Embryonic facial prominence (tissue), 1 donor: ENCODE data around the gene NOMO2.
"Not testable (repeated sequence)": the region's sequence is repeated elsewhere in the genome, so short reads cannot be mapped to it uniquely, and the experiment has no call there.

Experiments used
- DNase-seq: peaks from one replicate; pipeline ENCODE4 v3.0.0-alpha.2; 2016; ENCODE audit errors: extremely low spot score

Gene NOMO2

DNA sequence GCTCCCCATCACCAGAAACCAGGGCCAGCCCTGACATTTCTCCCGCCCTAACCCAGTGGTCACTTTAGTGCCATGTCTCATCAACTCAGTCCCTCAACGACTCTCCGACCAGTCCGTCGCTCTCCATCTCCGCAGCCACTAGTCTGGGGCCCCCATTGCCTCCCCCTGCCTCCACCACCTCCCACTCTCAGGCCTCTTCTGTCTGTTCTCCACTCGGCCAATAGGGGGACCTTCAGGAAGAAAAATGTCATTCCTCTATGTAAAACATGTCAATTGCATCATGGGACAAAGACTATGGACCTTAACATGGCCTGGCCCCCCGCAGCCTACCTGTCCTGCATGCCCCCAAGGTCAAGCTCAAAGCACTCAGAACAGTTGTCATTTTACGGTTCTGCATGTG is 39.3 kb downstream of the NOMO2 start:
- DNase-seq = not testable (repeated sequence)

DNA sequence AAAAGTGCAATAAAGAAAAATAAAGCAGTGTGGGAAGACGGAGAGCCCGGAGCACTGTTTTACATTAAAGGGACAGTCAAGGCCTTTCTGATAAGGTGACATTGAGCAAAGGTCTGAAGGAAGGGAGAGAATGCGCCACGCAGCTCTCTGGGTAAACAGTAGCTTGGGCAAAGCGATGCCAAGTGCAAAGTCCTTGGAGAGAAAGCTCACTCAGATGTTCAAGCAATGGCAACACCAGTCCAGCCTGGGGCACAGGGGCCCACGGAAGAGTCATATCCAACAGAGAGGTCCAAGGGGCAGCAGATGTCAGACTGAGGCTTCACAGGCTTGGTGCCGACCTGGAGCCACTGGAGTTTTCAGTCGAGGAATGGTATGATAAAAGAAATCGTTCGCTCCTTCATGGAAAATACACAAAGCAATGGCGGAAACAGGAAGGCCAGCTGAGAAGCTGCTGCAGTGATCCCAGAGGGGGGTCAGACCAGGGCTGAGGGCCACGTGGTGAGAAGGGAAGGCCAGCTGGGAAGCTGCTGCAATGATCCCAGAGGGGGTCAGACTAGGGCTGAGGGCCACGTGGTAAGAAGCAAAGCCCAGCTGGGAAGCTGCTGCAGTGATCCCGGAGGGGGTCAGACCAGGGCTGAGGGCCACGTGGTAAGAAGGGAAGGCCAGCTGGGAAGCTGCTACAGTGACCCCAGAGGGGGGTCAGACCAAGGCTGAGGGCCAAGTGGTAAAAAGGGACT is 40.3 kb downstream of the NOMO2 start:
- DNase-seq = not testable (repeated sequence)

DNA sequence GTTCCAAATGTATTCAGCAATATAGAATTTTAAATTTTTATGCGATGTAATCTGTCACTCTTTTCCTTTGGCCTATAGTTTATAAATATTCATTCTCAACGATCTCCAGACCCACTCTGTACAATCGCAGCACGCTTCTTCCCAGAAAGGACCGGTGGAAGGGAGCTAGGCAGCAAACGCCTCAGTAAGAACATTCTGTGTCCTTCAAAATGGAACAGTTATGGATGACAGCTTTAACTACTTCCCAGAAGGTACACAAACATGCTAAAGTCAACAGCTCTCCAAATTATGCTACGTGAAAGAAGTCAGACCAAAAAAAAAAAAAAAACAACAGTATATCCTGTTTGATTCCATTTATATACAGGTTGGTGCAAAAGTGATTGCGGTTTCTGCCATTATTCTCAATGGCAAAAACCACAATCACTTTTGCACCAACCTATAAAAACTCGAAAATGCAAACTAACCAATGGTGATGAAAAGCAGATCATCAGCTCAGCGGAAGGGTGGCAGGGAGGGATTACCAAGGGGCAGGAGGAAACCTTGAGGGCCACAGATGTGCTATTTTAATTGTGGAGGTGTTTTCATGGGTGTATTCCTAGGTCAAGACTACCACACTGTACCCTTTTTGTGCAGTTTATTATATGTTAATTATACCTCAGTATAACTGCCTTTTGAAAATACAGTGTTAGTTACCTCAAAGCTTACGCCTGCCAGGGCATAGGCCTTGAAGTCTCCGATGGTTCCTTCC is 43.2 kb downstream of the NOMO2 start:
- not testable (repeated sequence) for DNase-seq

DNA sequence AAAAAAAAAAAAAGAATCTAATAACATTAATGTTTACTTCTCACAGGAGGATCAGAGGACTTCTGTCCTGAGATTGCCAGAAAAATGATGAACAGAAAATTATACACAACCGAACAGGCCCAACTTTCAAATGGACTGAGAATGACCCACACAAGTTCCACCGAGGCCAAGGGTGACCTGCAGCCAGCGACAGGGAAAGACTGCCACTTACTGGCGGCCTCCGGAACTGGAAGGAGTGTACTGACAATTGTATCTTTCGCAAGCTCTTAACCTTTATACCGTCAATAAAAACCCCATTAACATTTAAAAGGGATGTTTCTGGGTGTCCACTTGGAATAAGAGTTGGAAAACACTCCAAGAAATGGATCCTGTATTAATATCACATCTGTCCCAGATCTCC is 63.5 kb downstream of the NOMO2 start:
- DNase-seq = not testable (repeated sequence)

DNA sequence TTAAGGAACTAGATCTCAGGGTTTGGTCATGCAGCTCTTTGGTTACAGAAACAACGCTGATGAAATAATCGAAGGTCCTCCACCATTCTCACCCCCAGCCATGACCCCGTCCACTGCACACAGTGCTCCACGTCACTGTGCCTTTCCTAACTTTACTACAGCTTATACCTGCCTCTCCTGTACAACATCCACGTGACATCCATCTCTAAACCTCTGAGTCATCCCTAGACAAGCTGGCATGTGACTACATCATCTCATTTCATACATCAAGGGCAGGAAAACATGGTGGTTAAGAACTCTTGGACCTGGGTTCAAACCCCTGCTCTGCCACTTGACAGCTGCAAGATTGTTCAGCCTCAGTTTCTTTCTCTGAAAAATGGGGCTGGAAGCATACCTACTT is 64.9 kb downstream of the NOMO2 start:
- DNase-seq = not testable (repeated sequence)

DNA sequence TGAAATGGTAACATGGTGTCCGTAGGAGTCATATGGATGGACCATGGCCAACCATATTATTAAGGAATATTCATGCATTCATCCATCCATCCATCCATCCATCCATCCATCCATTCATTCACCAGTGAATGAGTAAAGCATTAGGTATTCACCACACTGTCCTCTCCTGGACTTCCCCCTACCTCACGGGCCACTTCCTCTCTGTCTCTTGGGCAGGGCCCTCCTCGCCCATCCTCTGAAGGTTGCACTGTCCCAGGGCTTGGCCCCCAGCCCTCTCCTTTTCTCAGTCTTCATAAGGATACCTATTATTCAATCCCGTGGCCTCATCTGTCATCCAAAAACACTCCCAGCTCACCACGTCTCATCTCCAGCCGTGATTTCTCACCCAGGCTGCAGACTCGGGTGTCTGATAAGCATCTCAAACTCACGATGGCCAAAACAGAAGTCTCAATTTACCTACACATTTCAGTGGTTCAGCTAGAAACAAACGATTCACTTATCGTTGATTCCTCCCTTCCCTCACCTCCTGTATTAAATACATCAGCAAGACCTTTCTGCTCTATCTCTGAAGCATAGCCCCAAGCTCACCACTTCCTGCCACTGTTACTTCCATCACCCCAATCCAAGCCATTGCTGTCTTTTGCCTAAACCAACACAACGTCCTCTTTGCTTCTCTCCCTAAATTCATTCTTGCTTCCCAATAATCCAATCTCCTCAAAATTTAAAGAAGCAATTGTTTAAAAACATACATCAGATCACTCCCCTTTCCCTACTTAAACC is 69.6 kb downstream of the NOMO2 start:
- DNase-seq = not testable (repeated sequence)

DNA sequence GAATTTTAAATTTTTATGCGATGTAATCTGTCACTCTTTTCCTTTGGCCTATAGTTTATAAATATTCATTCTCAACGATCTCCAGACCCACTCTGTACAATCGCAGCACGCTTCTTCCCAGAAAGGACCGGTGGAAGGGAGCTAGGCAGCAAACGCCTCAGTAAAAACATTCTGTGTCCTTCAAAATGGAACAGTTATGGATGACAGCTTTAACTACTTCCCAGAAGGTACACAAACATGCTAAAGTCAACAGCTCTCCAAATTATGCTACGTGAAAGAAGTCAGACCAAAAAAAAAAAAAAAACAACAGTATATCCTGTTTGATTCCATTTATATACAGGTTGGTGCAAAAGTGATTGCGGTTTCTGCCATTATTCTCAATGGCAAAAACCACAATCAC is 125.9 kb downstream of the NOMO2 start:
- not testable (repeated sequence) for DNase-seq

DNA sequence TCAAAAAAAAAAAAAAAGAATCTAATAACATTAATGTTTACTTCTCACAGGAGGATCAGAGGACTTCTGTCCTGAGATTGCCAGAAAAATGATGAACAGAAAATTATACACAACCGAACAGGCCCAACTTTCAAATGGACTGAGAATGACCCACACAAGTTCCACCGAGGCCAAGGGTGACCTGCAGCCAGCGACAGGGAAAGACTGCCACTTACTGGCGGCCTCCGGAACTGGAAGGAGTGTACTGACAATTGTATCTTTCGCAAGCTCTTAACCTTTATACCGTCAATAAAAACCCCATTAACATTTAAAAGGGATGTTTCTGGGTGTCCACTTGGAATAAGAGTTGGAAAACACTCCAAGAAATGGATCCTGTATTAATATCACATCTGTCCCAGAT is 146.1 kb downstream of the NOMO2 start:
- not testable (repeated sequence) for DNase-seq

DNA sequence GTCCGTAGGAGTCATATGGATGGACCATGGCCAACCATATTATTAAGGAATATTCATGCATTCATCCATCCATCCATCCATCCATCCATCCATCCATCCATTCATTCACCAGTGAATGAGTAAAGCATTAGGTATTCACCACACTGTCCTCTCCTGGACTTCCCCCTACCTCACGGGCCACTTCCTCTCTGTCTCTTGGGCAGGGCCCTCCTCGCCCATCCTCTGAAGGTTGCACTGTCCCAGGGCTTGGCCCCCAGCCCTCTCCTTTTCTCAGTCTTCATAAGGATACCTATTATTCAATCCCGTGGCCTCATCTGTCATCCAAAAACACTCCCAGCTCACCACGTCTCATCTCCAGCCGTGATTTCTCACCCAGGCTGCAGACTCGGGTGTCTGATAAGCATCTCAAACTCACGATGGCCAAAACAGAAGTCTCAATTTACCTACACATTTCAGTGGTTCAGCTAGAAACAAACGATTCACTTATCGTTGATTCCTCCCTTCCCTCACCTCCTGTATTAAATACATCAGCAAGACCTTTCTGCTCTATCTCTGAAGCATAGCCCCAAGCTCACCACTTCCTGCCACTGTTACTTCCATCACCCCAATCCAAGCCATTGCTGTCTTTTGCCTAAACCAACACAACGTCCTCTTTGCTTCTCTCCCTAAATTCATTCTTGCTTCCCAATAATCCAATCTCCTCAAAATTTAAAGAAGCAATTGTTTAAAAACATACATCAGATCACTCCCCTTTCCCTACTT is 152.2 kb downstream of the NOMO2 start:
- not testable (repeated sequence) for DNase-seq

DNA sequence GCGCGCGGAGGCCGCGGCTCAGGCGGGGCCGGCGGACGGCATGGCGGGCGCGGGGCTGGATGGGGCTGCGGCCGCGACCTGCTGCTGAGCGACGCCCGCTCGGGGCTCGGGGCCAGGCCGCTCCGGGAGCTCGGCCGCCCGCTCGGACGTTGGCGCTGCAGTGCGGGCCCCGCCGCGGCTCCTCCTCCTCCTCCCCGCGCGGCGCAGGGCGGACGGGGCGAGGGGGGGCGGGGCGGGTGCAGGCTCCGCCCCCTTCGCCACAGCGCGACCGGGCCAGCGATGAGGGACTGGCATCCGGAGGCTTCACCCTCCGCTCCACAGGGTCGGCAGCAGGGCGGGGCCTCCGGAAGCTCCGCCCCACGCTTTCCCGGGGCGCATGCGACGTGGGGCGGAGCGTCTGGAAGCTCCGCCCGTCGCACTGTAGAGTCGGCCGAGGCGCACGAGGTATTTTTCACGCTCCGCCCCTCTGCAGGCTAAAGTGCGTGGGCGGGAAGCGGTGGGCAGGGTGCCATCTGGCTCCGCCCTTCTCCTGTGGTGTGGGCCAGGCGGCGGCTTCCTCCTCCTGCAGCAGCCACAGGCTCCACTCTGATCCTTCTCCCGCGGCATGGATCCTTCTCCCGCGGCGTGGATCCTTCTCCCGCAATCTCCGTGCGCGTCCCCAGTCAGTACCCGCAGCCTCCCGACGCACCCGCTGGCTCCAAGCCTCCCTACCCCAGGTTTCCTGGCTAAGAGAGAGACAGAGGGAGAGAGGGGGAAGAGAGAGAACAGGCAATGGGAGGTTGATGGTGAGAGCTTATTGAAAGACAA is 159.8 kb downstream of the NOMO2 start:
- DNase-seq = not testable (repeated sequence)

DNA sequence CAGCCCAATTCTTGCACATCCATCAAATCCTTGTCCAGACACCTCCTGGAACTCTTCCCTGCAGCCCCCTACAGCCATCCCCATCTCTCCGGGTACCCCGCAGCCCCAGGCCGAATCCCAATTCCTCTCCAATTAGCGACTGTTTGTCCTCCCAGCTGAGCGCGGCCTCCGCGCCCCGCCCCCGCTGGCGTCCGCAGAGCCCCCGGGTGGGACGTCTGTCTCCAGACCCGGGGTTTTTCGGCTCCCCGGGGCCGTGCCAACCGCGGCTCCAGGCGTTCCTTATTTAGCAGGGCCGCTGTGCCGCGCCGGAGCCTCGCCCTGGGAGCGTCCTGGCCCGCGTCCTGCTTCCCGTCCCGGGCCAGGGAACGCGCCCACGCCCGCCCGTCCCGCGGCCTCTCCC is 160.7 kb downstream of the NOMO2 start:
- not testable (repeated sequence) for DNase-seq

DNA sequence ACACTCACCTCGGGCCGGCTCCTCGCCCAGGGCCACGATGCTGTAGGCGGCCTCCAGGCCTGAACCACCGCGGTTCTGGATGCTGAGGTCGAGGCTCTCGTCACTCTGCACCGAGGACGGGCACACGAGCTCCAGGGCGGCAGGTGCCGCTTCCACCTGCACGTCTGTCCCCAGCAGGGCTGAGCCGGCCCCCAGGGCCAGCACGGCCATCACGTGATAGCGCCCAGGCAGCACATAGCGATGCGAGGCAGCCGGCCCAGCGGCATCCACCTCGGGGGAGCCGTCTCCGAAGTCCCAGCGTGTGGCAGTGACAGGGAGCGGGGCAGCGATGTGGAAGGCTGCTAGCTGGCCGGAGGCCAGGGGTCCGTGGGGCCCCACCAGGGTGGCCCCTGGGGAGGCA is 167.5 kb downstream of the NOMO2 start:
- DNase-seq = not testable (repeated sequence)

DNA sequence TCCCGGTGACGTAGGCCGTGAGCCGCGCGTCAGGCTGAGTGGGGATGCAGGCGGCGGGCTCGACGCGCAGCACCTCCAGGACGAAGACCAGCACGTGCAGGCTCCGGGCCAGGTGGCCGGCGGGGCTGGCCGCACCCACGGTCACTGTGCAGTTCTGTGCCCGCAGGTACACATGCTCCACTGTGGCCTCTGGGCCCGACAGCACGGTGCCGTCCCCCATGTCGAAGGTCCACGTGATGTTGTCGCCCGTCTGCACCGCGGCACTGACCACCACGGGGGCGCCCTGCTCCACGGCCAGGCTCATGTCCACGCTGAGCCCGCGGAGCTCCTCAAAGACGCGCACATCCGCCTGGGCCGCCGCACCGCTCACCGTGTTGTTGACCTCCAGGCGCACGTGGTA is 174.1 kb downstream of the NOMO2 start:
- not testable (repeated sequence) for DNase-seq

DNA sequence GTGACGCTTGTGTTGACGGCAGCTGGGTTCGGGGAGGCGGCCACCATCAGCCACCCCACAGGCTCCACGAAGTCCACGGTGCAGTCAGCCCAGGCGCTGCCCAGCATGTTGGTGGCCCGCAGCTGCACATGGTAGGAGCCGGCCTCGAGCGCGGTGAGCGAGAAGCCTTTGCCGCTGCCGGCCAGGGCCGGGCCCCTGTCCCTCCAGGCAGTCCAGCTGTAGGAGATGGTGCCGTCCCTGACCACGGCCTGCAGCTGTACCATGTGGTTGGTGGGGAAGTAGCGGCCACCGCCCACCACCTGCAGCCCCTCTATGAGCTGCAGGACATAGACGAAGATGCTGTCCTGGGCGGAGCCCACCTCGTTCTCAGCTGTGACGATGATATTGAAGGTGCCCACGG is 175.4 kb downstream of the NOMO2 start:
- not testable (repeated sequence) for DNase-seq

DNA sequence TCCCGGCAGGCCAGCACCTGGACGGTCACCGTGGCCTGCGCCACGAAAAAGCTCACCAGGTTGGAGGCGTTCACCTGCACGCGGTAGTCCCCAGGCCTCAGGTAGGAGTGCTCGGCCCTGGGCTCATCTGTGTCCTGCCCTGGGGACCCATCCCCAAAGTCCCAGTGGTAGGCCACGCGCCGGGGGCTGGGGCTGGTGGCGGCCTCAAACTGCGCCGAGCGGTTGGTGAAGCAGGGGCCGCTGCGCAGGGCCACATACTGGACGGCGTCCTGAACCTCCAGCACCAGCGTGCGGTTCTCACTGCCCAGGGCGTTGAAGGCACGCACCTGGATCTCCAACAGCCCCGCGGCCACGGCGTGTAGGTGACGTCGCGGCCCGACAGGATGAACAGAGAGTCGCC is 176.6 kb downstream of the NOMO2 start:
- not testable (repeated sequence) for DNase-seq

DNA sequence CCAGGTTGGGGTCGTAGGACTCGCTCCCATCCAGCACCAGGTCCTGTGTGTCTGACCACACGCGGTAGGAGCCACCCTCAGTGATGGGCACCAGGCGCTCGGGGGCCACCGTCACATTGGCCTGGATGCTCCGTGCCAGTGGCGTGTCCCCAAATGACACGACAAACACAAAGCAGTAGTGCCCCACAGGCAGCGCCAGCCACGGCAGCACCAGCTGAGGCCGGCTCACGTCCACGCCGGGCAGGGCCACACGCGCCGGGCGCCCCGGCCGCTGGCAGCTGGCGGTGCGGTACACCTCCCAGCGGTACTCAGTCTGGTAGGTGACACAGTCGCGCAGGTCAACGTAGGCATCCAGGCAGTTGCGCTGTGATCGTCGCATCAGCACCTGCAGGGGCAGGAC is 177.0 kb downstream of the NOMO2 start:
- DNase-seq = not testable (repeated sequence)

DNA sequence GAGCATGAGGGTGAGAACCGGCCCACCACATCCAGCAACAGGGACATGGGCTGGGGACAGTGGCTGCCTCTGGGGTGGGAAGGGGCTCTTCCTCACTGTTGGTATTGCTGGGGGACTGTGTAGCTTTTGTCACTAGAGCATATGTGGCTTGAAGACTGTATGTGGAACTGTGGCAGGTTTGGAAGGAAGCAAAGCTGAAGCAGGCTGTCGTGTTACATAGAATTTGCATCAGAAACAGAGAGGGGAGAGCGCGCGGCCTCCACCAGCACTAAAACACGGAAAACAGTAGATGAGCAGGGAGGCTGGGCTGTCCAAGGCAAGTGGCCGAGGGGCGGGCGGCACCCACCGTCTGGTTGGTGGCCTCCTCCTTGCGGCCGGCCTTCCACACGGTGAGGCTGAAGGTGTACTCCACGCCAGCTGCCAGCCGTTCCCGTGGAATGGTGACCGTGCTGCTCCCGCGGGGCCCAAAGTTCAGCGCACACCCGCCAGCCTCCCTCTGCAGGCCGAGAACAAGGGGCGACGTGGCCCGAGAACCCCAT is 177.7 kb downstream of the NOMO2 start:
- not testable (repeated sequence) for DNase-seq

DNA sequence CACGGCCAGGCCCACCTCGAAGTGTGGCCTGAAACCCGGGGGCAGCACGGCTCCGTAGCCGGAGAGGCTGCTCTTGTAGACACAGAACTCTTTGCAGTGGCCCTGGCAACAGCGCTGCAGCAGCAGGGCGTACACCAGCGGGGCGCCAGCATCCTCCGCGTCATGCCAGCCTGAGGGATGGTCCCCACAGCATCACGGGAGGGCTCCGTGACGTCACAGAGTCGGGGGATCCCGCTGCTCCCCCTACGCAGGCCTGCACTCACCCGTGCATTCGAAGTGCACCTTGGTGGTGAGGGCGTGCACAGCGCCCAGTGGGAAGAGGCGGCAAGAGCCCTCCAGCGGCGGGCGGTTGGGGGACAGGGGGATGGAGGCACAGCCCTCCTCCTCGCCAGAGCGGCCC is 179.2 kb downstream of the NOMO2 start:
- DNase-seq = not testable (repeated sequence)
